CD1c-positive myeloid dendritic cell (primary cell): ENCODE results near the gene MSH4.
"Not testable (repeated sequence)": the region's sequence is repeated elsewhere in the genome, so short reads cannot be mapped to it uniquely, and the experiment has no call there.

Source experiments
- DNase-seq: peaks from one replicate; pipeline ENCODE4 v3.0.0-alpha.2; 2016; ENCODE audit errors: extremely low spot score

Gene MSH4

DNA sequence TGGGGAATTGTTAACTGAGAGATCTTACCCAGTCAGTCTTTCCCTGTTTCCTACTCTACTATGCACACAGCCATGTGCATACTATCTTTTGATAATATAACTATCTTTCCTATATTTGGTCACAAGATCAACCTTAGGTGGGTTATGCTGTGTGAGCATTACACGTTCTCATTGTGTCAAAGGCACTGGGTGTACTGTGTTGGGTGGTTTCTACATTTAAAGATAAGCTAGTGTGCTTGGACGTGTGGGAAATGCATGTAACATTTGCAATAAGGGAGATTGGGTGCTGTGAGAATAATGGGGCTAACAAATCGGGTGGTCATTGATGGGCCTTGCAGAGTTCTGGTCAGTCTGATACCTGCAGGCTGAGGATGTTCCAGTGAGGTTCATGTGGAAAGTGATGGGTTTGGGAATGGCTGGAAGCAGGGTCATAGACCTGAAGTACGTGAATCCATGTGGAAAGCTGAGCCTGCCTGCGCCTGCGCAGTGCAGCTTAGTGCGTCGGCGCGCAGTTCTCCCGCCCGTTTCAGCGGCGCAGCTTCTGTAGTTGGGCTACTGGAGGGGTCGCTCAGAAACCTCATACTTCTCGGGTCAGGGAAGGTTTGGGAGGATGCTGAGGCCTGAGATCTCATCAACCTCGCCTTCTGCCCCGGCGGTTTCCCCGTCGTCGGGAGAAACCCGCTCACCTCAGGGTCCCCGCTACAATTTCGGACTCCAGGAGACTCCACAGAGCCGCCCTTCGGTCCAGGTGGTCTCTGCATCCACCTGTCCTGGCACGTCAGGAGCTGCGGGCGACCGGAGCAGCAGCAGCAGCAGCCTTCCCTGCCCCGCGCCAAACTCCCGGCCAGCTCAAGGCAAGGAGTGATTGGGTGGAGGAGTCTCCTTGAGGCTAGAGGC, at the start of gene MSH4:
Gene MSH4 (plus strand): TSS at position 507 of the 897 bp plus-strand sequence. CDS start 104 bp downstream, at position 611.
- DNase-seq: no peak

DNA sequence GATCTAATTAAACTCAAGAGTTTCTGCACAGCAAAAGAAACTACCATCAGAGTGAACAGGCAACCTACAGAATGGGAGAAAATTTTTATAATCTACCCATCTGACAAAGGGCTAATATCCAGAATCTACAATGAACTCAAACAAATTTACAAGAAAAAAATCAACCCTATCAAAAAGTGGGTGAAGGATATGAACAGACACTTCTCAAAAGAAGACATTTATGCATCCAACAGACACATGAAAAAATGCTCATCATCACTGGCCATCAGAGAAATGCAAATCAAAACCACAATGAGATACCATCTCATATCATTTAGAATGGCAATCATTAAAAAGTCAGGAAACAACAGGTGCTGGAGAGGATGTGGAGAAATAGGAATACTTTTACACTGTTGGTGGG, 39.5 kb upstream of the MSH4 start:
- not testable (repeated sequence) for DNase-seq

GRCh38 chr1:75758543-75758942, 38.1 kb upstream of the MSH4 start:
- DNase-seq: not testable (repeated sequence)

DNA sequence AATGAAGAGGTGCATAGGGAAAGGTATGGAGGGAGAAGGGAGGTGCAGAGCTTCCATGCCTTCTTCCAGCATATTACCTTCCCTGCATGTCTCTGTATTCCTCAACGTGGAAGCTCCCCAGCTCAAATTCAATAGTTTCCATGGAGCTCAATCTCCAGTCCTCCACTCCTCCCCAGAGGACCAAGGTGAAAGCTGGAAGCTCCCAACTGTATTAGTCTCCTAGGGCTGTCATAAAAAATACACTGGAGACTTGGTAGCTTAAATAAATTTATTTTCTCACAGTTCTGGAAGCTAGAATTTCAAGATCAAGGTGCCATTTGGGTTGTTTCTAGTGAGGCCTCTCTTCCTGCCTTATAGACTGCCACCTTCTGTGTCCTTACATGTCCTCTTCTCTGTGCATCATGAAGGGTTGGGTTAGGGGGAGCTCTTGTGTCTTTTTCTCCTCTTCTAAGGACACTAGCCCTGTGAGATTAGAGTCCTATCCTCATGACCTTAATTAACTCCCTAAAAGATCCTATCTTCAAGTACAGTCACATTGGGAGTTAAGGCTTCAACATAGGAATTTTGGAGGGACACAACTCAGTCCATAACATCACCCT, 32.5 kb upstream of the MSH4 start:
- no peak for DNase-seq

GRCh38 chr1:75765697-75766355, 30.9 kb upstream of the MSH4 start:
- DNase-seq: no peak

- no peak for DNase-seq
Observed at GRCh38 chr1:75768016-75768415, 28.7 kb upstream of the MSH4 start.

GRCh38 chr1:75770761-75771160, 25.9 kb upstream of the MSH4 start:
- no peak for DNase-seq

- DNase-seq: no peak
Observed at GRCh38 chr1:75771978-75772377, 24.7 kb upstream of the MSH4 start.

- DNase-seq: not testable (repeated sequence)
Observed at GRCh38 chr1:75777812-75778211, 18.9 kb upstream of the MSH4 start.

DNA sequence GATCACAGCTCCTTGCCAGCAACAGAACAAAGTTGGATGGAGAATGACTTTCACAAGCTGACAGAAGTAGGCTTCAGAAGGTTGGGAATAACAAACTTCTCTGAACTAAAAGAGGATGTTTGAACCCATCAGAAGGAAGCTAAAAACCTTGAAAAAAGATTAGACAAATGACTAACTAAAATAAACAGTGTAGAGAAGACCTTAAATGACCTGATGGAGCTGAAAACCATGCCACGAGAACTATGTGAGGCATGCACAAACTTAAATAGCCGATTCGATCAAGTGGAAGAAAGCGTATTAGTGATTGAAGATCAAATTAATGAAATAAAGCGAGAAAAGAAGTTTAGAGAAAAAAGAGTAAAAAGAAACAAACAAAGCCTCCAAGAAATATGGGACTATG, 18.0 kb upstream of the MSH4 start:
- DNase-seq: not testable (repeated sequence)

- not testable (repeated sequence) for DNase-seq
Observed at GRCh38 chr1:75780183-75780582, 16.5 kb upstream of the MSH4 start.

DNA sequence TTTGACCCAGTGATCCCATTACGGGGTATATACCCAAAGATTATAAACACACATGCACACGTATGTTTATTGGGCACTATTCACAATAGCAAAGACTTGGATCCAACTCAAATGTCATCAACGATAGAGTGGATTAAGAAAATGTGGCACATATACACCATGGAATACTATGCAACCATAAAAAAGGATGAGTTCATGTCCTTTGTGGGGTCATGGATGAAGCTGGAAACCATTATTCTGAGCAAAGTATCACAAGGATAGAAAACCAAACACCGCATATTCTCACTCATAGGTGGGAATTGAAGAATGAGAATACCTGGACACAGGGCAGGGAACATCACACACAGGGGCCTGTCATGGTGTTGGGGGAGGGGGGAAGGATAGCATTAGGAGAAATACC, 12.8 kb upstream of the MSH4 start:
- not testable (repeated sequence) for DNase-seq

- DNase-seq: no peak
Observed at GRCh38 chr1:75785320-75785982, 11.2 kb upstream of the MSH4 start.

- peak; percentile 97 for DNase-seq
Observed at GRCh38 chr1:75785983-75786853, 10.5 kb upstream of the MSH4 start, which contains the start of gene RABGGTB. Gene RABGGTB, plus strand, starts transcription at chr1:75786256. Its CDS starts 16 bp downstream, at chr1:75786272.

GRCh38 chr1:75786901-75787493, 9.7 kb upstream of the MSH4 start:
- DNase-seq: no peak

- DNase-seq: no peak
Observed at GRCh38 chr1:75787524-75787923, 9.2 kb upstream of the MSH4 start.

DNA sequence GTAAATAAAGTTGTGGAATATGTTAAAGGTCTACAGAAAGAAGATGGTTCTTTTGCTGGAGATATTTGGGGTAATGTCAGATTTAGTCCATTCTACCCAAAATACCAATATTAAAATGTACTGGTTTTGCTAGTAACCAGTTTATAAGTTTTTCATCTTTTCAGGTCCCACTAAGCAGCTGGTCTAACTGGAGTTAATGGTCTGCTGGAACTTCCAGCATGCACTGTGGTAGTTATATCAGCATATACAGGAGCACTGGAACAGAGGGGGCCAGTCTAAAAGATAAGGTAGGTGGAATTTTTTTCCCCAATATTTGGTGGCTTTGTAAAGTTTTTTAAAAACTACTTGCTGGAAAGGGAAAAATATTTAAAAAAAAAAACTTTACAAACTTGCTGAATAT, 6.7 kb upstream of the MSH4 start:
- no peak for DNase-seq

- no peak for DNase-seq
Observed at GRCh38 chr1:75791022-75791421, 5.7 kb upstream of the MSH4 start.

DNA sequence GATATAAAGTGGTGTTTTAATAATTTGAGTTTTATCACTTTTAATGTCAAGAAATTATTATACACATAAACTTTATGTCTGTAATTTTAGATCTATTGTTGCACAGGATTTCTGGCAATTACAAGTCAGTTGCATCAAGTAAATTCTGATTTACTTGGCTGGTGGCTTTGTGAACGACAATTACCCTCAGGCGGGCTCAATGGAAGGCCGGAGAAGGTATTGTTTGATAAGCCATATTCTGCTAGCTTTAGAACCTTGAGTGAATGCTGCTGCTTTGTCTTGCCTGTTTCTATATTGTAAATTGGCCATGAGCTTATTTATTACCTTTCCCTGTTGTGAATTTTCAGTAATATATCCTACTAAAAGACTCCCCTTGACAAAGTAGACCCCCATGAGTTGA, 4.6 kb upstream of the MSH4 start:
- no peak for DNase-seq

DNA sequence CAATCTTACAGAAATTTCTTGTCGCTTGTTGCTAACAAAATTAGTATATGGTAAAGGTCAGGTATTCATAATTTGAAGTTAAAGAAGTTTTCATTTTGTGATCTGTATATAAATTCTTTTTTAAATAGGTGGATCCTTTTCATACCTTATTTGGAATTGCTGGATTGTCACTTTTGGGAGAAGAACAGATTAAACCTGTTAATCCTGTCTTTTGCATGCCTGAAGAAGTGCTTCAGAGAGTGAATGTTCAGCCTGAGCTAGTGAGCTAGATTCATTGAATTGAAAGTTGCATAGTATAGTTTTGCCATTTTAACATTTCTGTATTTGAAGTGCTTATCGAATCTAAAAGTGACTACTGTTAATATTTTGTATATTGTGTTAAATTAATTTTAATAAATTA, 2.3 kb upstream of the MSH4 start:
- no peak for DNase-seq
